NCI-H2227 (cell line): Measurements from ENCODE around the gene SLC10A1.
A peak's percentile ranks its signal among the peaks of the same experiment; 100 is the strongest.
"Not testable (repeated sequence)": the region's sequence is repeated elsewhere in the genome, so short reads cannot be mapped to it uniquely, and the experiment has no call there.

Experiments
- DNase-seq: peaks from one replicate; lab custom pipeline; 2025; ENCODE audit not compliant: unreplicated experiment; lab: John Stamatoyannopoulos, UW

Gene SLC10A1

GRCh38 chr14:69796797-69797500 is at the start of gene SLC10A1:
Gene SLC10A1, minus strand, starts transcription at chr14:69797241. Its CDS starts 86 bp downstream, at chr14:69797155.
- no peak for DNase-seq

GRCh38 chr14:69845787-69846186 is 48.7 kb upstream of the SLC10A1 start:
- no peak for DNase-seq

GRCh38 chr14:69845050-69845581 is 48.1 kb upstream of the SLC10A1 start:
- DNase-seq: no peak

- no peak for DNase-seq
These were observed 47.1 kb upstream of the SLC10A1 start for GRCh38 chr14:69844171-69844570.

GRCh38 chr14:69842686-69843420 is 45.8 kb upstream of the SLC10A1 start:
- DNase-seq: peak; percentile 75

- DNase-seq: peak; percentile 15
These were observed 44.6 kb upstream of the SLC10A1 start for GRCh38 chr14:69841656-69842055.

GRCh38 chr14:69839661-69840060 is 42.6 kb upstream of the SLC10A1 start:
- DNase-seq: no peak

- DNase-seq: no peak
These were observed 41.9 kb upstream of the SLC10A1 start for GRCh38 chr14:69838881-69839416.

- no peak for DNase-seq
These were observed 31.8 kb upstream of the SLC10A1 start for GRCh38 chr14:69828879-69829278.

GRCh38 chr14:69828354-69828753 is 31.3 kb upstream of the SLC10A1 start:
- no peak for DNase-seq

GRCh38 chr14:69827560-69827959 is 30.5 kb upstream of the SLC10A1 start:
- DNase-seq: no peak

- no peak for DNase-seq
These were observed 25.4 kb upstream of the SLC10A1 start for GRCh38 chr14:69822456-69822855.

GRCh38 chr14:69820991-69821390 is 23.9 kb upstream of the SLC10A1 start:
- no peak for DNase-seq

- no peak for DNase-seq
These were observed 22.6 kb upstream of the SLC10A1 start for GRCh38 chr14:69819607-69820006.

GRCh38 chr14:69818758-69819191 is 21.7 kb upstream of the SLC10A1 start:
- DNase-seq: peak; percentile 90

GRCh38 chr14:69816216-69816615 is 19.2 kb upstream of the SLC10A1 start:
- DNase-seq: no peak

- DNase-seq: no peak
These were observed 18.5 kb upstream of the SLC10A1 start for GRCh38 chr14:69815556-69815955.

GRCh38 chr14:69814397-69814796 is 17.4 kb upstream of the SLC10A1 start:
- DNase-seq: peak; percentile 8

- not testable (repeated sequence) for DNase-seq
These were observed 16.3 kb upstream of the SLC10A1 start for GRCh38 chr14:69813346-69813745.

- DNase-seq: peak; percentile 25
These were observed 15.7 kb upstream of the SLC10A1 start for GRCh38 chr14:69812711-69813110.

GRCh38 chr14:69811868-69812252 is 14.8 kb upstream of the SLC10A1 start:
- DNase-seq: no peak
